Astrocyte (in vitro differentiated cells and primary cell): Measurements from ENCODE around the gene AP4E1. TPM values are rescaled to one million over a fixed set of nuclear protein-coding genes. Genes with fewer than 3 reads are reported as not detected.

Experiments used
- DNase-seq: peaks from one replicate; pipeline ENCODE4 v3.0.0-alpha.2; 2010; ENCODE audit warnings: low read depth
- FAIRE-seq: peaks from 2 replicates; lab custom pipeline; 2011; peaks lifted over from hg19 to GRCh38; lab: Jason Lieb, UNC
- H2AFZ ChIP-seq: 2 replicates; pipeline ENCODE4 v1.6.0; 2012; ENCODE audit warnings: low read depth, low read length, inconsistent platforms
- H3K27ac ChIP-seq: 2 replicates; pipeline ENCODE4 v1.5.1; 2011; ENCODE audit warnings: low read depth, low read length, inconsistent platforms
- H3K27me3 ChIP-seq: 2 replicates; pipeline ENCODE4 v1.6.0; 2011; ENCODE audit warnings: low read length, inconsistent platforms; ENCODE audit not compliant: insufficient read depth
- H3K36me3 ChIP-seq: 2 replicates; pipeline ENCODE4 v1.5.1; 2011; ENCODE audit warnings: low read length, inconsistent platforms; ENCODE audit not compliant: insufficient read depth
- H3K4me1 ChIP-seq: 2 replicates; pipeline ENCODE4 v1.5.1; 2011; ENCODE audit warnings: low read length, inconsistent platforms; ENCODE audit not compliant: insufficient read depth
- H3K4me2 ChIP-seq: 2 replicates; pipeline ENCODE4 v1.6.0; 2012; ENCODE audit warnings: low read length, inconsistent platforms
- H3K4me3 ChIP-seq: 2 replicates; pipeline ENCODE4 v1.5.1; 2011; ENCODE audit warnings: low read depth, mild to moderate bottlenecking, low read length, inconsistent platforms; ENCODE audit not compliant: insufficient read depth
- H3K79me2 ChIP-seq: 2 replicates; pipeline ENCODE4 v1.6.0; 2012; ENCODE audit warnings: mild to moderate bottlenecking, low read length, inconsistent platforms; ENCODE audit not compliant: insufficient read depth
- H3K9ac ChIP-seq: 2 replicates; pipeline ENCODE4 v1.6.0; 2012; ENCODE audit warnings: mild to moderate bottlenecking, low read length, inconsistent platforms
- H3K9me3 ChIP-seq: 2 replicates; pipeline ENCODE4 v1.5.1; 2012; ENCODE audit warnings: low read depth, mild to moderate bottlenecking, low read length, inconsistent platforms; ENCODE audit not compliant: insufficient read depth
- H4K20me1 ChIP-seq: 2 replicates; pipeline ENCODE4 v1.6.0; 2012; ENCODE audit warnings: low read length, inconsistent platforms; ENCODE audit not compliant: insufficient read depth
- H3K27ac Mint-ChIP-seq: one replicate; pipeline ENCODE4 v1.8.0; 2021; ENCODE audit warnings: mild to moderate bottlenecking, mixed read lengths; ENCODE audit not compliant: unreplicated experiment
- H3K27me3 Mint-ChIP-seq: one replicate; pipeline ENCODE4 v1.8.0; 2021; ENCODE audit warnings: low read depth, mixed read lengths; ENCODE audit not compliant: unreplicated experiment
- H3K36me3 Mint-ChIP-seq: one replicate; pipeline ENCODE4 v1.8.0; 2021; ENCODE audit warnings: low read depth, mixed read lengths; ENCODE audit not compliant: unreplicated experiment
- H3K4me1 Mint-ChIP-seq: one replicate; pipeline ENCODE4 v1.8.0; 2021; ENCODE audit warnings: low read depth, mixed read lengths; ENCODE audit not compliant: unreplicated experiment
- H3K4me3 Mint-ChIP-seq: one replicate; pipeline ENCODE4 v1.8.0; 2021; ENCODE audit warnings: mild to moderate bottlenecking, moderate library complexity, mixed read lengths; ENCODE audit not compliant: unreplicated experiment
- H3K9me3 Mint-ChIP-seq: one replicate; pipeline ENCODE4 v1.8.0; 2021; ENCODE audit warnings: mild to moderate bottlenecking, mixed read lengths; ENCODE audit not compliant: unreplicated experiment
- EZH2 ChIP-seq: IDR thresholded peaks from 2 replicates; pipeline ENCODE4 v1.6.1; 2012; ENCODE audit warnings: mild to moderate bottlenecking, low read length, inconsistent platforms; ENCODE audit not compliant: insufficient read depth
- total RNA-seq: library from RNA; stranded (reverse); gene quantifications from 2 replicates; pipeline ENCODE4 v1.2.1, GENCODE V29; 2021
- TF ChIP-seq, protein P1 (sequence below): IDR thresholded peaks from 2 replicates; pipeline ENCODE4 v1.5.1; 2011; ENCODE audit warnings: low read depth, mild to moderate bottlenecking, inconsistent platforms, low read length, moderate library complexity; ENCODE audit not compliant: insufficient read depth

AP4E1 gene
- total RNA-seq, 1 donor from 2014 or later: 16.4 TPM

- no peaks in the 10 kb centered on the region for H3K4me1 ChIP-seq
- peaks cover 19% of the 10 kb centered on the region for H3K36me3 Mint-ChIP-seq
- no peaks in the 10 kb centered on the region for H3K79me2 ChIP-seq
- H3K36me3 ChIP-seq: peaks cover 8% of the 10 kb centered on the region
- TF ChIP-seq EZH2: no peak
- TF ChIP-seq, protein P1, sequence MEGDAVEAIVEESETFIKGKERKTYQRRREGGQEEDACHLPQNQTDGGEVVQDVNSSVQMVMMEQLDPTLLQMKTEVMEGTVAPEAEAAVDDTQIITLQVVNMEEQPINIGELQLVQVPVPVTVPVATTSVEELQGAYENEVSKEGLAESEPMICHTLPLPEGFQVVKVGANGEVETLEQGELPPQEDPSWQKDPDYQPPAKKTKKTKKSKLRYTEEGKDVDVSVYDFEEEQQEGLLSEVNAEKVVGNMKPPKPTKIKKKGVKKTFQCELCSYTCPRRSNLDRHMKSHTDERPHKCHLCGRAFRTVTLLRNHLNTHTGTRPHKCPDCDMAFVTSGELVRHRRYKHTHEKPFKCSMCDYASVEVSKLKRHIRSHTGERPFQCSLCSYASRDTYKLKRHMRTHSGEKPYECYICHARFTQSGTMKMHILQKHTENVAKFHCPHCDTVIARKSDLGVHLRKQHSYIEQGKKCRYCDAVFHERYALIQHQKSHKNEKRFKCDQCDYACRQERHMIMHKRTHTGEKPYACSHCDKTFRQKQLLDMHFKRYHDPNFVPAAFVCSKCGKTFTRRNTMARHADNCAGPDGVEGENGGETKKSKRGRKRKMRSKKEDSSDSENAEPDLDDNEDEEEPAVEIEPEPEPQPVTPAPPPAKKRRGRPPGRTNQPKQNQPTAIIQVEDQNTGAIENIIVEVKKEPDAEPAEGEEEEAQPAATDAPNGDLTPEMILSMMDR: no peak
- no peak overlapping the region for H3K27ac Mint-ChIP-seq
- H3K4me2 ChIP-seq: no peak overlapping the region
- H3K9me3 Mint-ChIP-seq: peaks cover 10% of the 10 kb centered on the region
- H3K9ac ChIP-seq: no peak overlapping the region
- no peak overlapping the region for H3K4me3 ChIP-seq
- H3K27ac ChIP-seq: no peak overlapping the region
- no peak overlapping the region for H2AFZ ChIP-seq
- H3K27me3 ChIP-seq: no peaks in the 10 kb centered on the region
- H3K4me1 Mint-ChIP-seq: no peaks in the 10 kb centered on the region
- no peak overlapping the region for H3K4me3 Mint-ChIP-seq
- no peaks in the 10 kb centered on the region for H3K9me3 ChIP-seq
- no peaks in the 10 kb centered on the region for H3K27me3 Mint-ChIP-seq
- DNase-seq (no peak), FAIRE-seq (no peak)
- H4K20me1 ChIP-seq: no peaks in the 10 kb centered on the region
Measured at GRCh38 chr15:51007131-51007666, 98.7 kb downstream of the AP4E1 start.

- Mint-ChIP-seq H3K4me1 (no peaks in the 10 kb centered on the region), H3K9me3 (peaks cover 10% of the 10 kb centered on the region), H3K27me3 (no peaks in the 10 kb centered on the region), H3K4me3 (no peak overlapping the region), H3K27ac (no peak overlapping the region), H3K36me3 (peaks cover 17% of the 10 kb centered on the region)
- Histone ChIP-seq H3K9ac (no peak overlapping the region), H4K20me1 (no peaks in the 10 kb centered on the region), H3K4me2 (no peak overlapping the region), H3K36me3 (peaks cover 3% of the 10 kb centered on the region), H3K4me1 (no peaks in the 10 kb centered on the region), H2AFZ (no peak overlapping the region), H3K79me2 (no peaks in the 10 kb centered on the region), H3K9me3 (no peaks in the 10 kb centered on the region), H3K27ac (no peak overlapping the region), H3K4me3 (no peak overlapping the region), H3K27me3 (no peaks in the 10 kb centered on the region)
- FAIRE-seq (no peak), DNase-seq (no peak)
- no peak for TF ChIP-seq EZH2
- TF ChIP-seq, protein P1: no peak
Measured at GRCh38 chr15:51011212-51011611, 102.7 kb downstream of the AP4E1 start.

- TF ChIP-seq EZH2: no peak
- TF ChIP-seq, protein P1: no peak
- no peak overlapping the region for H3K27ac Mint-ChIP-seq
- H3K9me3 Mint-ChIP-seq: peaks cover 11% of the 10 kb centered on the region
- no peaks in the 10 kb centered on the region for H3K27me3 Mint-ChIP-seq
- Histone ChIP-seq H3K79me2 (no peaks in the 10 kb centered on the region), H3K27me3 (no peaks in the 10 kb centered on the region), H3K4me2 (no peak overlapping the region), H3K9me3 (no peaks in the 10 kb centered on the region), H3K9ac (no peak overlapping the region), H2AFZ (no peak overlapping the region), H3K27ac (no peak overlapping the region), H3K4me3 (no peak overlapping the region), H3K4me1 (no peaks in the 10 kb centered on the region), H4K20me1 (no peaks in the 10 kb centered on the region), H3K36me3 (no peaks in the 10 kb centered on the region)
- FAIRE-seq: no peak
- peaks cover 2% of the 10 kb centered on the region for H3K36me3 Mint-ChIP-seq
- H3K4me3 Mint-ChIP-seq: no peak overlapping the region
- DNase-seq: no peak
- H3K4me1 Mint-ChIP-seq: no peaks in the 10 kb centered on the region
Measured at GRCh38 chr15:51016615-51017014, 108.1 kb downstream of the AP4E1 start.
